AML-193 (cell line): Measurements from ENCODE around the gene CFHR5.
"Not testable (repeated sequence)": the region's sequence is repeated elsewhere in the genome, so short reads cannot be mapped to it uniquely, and the experiment has no call there.

Experiments
- DNase-seq, 2 experiments: peaks; one replicate each; lab custom pipeline; 2025; lab: John Stamatoyannopoulos, UW

CFHR5 gene

DNA sequence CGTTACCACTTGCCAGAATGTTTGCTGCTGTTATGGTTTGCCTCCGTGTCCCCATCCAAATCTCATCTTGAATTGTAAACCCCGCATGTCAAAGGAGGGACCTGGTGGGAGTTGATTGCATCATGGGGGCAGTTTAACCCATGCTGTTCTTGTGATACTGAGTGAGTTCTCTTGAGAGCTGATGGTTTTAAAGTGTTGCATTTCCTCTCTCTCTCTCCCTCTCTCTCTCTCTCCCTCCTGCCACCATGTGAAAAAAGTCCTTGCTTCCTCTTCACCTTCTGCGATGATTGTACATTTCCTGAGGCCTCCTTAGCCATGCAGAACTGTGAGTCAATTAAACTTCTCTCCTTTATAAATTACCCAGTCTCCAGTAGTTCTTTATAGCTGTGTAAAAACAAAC lies 44.4 kb downstream of the CFHR5 start:
- no peak for DNase-seq

DNA sequence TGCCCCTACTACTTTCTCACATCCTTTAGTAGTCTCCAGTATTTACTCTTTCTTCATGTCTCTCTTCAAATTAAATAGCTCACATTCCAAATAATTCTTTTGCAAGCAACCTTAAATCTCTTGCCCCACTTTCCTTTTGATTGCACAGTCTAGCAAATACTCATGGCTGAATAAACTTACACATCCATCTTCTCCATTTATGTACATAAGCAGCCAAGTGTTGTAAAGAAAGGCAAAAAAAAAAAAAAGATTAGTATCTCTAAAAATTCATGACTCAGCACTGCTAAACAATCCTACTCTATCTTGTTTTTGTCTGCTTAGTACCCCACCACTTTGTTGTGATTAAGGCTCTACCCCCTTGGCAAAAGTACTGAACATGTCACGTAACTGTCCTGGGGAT lies 47.1 kb downstream of the CFHR5 start:
- DNase-seq = no peak

DNA sequence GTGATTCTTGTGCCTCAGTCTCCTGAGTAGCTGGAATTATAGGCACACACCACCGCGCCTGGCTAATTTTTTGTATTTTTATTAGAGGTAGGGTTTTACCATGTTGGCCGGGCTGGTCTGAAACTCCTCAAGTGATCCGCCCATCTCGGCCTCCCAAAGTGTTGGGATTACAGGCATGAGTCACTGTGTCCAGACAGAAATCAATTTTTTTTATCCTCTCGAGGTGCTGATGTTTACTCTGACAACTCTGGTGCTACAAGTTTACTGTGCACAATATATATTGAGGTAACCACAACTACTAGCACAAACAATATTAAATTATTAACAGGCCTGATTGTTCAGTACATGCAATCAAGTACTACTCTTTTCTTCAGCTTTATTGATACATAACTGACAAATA lies 50.0 kb downstream of the CFHR5 start:
- DNase-seq = no peak

DNA sequence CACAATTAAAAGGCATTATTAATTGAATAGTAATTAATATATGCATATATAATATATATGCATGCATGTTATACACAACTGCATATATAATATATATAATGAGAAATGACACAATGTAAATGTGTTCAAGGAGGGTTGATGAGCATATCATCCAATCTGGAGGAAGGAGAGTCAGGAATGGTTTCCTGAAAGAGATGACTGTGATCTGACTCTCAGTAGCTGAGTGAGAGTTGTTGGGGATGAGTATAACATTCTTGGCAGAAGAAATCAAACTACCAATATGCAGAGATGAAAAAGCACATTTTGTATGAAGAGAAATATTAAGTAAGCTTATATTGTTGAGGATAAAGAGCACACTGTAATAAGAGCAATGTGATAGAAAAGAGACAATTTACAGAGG lies 52.4 kb downstream of the CFHR5 start:
- DNase-seq = no peak

DNA sequence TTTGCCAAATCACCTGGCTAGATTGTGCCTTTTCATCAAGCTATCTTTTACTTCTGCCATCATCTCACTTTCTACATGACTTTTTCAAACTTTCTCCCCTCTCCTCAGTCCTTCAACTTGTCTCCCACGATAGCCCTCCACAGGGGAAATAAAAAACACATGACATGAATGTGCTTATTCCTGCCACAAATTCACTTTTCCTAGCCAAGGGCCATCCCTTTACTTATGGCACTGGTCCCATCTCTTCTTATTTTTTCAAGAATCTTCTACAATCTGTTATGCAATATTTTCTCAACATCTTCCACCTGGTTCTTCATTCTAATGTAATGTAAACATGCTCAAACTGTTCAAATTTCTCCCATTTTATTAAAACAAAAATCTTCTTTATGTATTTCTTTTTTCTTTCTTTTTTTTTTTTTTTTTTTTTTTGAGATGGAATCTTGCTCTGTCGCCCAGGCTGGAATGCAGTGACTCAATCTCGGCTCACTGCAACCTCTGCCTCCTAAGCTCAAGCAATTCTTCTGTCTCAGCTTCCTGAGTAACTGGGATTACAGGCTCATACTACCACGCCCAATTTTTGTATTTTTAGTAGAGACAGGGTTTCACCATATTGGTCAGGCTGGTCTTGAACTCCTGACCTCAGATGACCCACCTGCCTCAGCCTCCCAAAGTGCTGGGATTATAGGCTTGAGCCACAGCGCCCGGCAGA lies 57.4 kb downstream of the CFHR5 start:
- DNase-seq = not testable (repeated sequence)

DNA sequence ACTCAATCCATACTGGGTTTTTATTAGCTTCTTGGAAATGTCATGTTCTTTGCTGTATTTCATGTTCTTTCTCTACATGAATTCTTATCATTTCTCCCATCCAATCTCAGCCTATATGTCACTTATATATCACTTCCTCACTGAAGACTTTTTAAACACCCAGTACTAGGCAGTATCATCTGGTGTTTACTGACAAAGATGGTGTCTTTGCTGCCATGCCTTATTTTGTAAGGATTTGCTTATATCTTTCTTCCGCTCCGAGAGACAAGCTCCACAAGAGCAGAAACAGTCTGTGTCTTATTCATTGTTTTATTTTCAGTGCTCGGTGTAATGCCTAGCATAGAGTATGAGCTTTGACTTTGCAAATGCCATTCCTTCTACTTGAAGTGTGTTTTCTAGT lies 59.5 kb downstream of the CFHR5 start:
- DNase-seq = no peak

DNA sequence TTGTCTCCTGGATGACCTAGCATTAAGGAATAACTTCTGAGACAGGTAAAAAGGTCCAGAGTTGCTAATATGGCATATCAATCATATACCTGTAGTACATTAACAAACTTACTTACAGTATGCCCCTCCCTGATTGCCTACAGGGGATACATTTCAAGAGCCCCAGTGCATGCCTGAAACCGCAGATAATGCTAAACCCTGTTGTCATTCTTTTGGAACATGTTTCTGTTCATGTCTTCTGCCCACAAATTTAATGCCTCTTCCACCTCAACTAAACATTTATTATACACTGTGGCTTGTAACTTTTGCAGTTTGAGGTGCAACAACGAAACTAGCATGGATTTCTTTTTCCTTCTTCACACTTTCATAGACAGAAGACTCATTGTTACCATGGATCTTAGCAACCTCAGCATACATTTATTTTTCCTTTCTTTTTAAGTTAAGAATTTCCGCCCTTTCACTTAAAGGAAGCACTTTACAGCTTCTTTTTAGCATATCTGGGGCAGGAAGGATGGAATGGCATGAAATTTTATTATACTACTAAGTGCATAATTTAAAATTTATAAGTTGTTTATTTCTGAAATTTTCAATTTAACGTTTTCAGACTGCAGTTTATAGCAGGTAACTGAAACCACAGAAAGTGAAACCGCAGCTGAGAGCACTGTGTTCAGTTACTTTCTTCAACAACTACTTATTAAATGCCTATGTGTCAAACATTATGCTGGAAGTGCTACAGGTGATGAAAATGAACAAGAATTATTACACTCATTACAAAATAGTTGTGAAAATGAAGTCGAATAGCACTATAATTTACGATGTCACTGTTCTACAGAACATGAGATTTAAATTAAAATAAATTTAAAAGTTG lies 64.4 kb downstream of the CFHR5 start:
- no peak for DNase-seq

DNA sequence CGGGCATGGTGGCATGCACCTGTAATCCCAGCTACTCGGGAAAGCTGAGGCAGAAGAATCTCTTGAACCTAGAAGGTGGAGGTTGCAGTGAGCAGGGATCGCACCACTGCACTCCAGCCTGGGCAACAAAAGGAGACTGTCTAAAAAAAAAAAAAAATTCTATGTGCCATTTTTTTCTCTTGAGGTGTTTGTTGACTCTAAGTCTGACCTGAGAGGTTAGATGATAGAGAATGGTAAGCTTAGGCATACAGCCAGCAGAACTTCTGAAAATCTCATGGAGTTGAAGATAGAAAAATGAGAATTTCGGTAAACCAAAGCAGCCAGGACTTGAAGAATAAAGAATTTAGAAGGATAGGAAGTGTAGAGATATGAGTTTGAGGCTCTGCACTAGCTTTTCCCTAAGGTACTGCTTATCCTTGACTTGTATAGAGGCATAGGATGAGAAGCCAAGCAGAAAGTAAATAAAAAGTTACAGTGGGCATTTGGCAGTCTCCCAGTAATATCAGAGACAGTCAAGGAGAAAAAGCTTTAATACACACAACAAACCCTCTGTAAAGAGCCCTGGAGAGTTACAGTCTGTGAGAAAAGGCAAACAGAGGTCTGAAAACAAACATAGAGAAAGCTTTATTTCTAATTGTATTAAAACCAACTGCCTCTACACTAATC lies 65.5 kb downstream of the CFHR5 start:
- DNase-seq = no peak

DNA sequence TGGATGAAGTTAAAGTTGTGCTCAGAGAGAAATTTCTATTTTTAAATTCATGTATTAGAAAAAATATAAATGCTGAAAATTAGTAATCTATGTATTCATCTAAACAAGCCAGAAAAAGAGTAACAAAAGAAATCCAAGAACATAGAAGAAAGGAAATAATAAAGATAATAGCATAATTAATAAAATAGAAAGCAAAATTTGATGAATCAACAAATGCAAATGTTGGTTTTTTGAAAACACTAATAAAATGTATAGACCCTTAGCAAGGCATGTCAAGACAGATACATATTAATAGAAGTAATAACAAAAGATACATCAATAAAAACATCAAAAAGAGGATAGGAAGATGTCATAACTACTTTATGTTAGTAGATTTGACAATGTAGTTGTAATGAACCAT lies 71.7 kb downstream of the CFHR5 start:
- no peak for DNase-seq
